CD4-positive, alpha-beta T cell treated with Interleukin-21 for 1 hour (primary cell): ENCODE data around the gene CHST11.
"Not testable (repeated sequence)": the region's sequence is repeated elsewhere in the genome, so short reads cannot be mapped to it uniquely, and the experiment has no call there.

ENCODE experiments used
- DNase-seq: peaks from one replicate; pipeline ENCODE4 v3.0.0-alpha.2; 2020

The CHST11 gene

GRCh38 chr12:104532636-104533035 lies 75.9 kb downstream of the CHST11 start:
- no peak for DNase-seq

- DNase-seq = no peak
Observed at GRCh38 chr12:104533134-104533533, 76.4 kb downstream of the CHST11 start.

GRCh38 chr12:104534162-104534856 lies 77.6 kb downstream of the CHST11 start:
- no peak for DNase-seq

- DNase-seq = no peak
Observed at GRCh38 chr12:104534857-104535248, 78.1 kb downstream of the CHST11 start.

DNA sequence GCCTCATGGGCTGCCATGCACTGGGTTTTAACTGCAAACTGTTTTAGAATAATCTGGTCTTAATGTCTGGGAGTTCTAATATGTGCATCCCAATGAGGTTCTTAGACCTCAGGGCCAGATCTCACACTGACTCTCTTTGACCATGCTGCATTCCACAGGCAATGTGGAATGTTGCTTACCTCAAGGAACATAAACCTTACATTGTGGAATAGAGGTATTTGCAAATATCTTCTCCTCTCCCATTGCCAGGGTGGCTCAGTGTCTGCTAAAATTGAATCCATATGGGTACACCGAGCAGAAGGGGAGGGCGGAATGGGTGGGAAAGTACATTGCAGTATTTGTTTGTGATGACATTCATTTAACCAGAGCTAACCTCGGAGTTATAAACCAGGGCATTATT lies 78.6 kb downstream of the CHST11 start:
- DNase-seq = no peak

DNA sequence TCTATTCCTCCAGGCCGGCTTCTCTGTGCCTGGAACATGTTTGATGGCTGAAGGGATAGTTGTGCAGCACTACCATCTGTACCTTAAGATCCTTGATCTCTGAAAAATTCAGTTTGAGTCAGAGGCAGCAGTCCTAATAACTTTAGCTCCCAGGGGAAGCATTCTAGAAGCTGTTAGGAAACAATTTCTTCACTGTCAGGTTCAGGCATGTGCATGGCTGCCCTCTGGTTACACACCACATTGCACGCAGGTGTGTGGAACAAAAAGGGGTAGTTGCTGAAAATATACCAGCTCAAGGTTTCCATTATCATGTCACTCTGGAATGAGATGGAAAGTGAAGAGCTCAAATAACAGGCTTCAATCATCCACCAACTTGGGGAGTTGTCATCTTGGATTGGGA lies 80.1 kb downstream of the CHST11 start:
- no peak for DNase-seq

- DNase-seq = no peak
Observed at GRCh38 chr12:104538056-104538455, 81.3 kb downstream of the CHST11 start.

- DNase-seq = no peak
Observed at GRCh38 chr12:104538891-104539462, 82.2 kb downstream of the CHST11 start.

DNA sequence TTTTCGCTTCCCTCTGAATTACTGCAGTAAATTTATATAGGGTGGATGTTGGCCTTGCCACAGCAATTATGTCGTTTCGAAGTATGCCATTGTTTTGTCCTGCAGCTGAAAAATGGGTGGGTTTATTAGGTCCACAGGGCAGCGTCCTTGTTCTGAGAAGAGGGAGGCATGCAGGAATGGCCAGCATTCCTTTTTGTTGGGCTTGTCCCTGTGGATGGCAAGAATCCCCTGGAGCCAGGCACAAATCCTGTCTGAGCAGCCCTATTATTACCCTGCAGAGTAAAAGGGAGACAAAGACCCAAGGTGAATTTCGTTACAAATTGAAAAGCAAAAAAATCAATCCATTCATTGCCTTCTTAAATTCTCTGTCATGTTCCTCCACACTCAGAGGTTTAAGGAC lies 88.1 kb downstream of the CHST11 start:
- no peak for DNase-seq

- no peak for DNase-seq
Observed at GRCh38 chr12:104546575-104546974, 89.8 kb downstream of the CHST11 start.

DNA sequence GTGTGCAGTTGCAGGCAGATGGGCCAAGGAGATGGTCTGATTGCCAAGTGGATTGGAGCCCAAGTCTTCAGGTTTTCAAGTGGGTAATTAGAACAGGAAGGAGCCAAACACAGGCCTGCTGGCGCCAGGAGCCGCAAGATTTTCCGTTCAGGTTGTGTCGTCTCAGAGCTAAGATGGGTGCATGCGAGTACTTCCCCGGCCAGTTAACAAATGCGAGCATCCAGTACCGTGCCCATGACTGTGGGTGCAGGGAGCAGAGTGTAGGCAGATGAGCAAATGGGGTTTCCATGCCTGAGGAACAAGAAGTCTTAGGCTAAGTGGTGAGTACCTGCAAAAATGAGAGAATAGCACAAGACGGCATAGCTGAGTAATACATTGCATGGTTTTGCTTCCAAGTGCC lies 90.5 kb downstream of the CHST11 start:
- DNase-seq = no peak

- no peak for DNase-seq
Observed at GRCh38 chr12:104549815-104550480, 93.2 kb downstream of the CHST11 start.

GRCh38 chr12:104551313-104551931 lies 94.7 kb downstream of the CHST11 start:
- DNase-seq = no peak

DNA sequence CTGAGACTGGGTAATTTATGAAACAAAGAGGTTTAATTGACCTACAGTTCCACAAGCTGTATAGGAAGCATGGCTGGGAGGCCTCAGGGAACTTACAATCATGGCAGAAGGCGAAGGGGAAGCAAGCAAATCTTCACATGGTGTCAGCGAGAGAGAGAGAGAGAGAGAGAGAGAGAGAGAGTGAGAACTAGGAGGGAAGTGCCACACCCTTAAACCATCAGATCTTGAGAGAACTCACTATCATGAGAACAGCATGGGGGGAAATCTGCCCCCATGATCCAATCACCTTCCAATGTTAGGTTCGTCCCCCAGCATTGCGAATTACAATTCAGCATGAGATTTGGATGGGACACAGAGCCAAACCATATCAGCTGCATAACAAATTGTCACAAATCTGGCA lies 96.7 kb downstream of the CHST11 start:
- DNase-seq = no peak

DNA sequence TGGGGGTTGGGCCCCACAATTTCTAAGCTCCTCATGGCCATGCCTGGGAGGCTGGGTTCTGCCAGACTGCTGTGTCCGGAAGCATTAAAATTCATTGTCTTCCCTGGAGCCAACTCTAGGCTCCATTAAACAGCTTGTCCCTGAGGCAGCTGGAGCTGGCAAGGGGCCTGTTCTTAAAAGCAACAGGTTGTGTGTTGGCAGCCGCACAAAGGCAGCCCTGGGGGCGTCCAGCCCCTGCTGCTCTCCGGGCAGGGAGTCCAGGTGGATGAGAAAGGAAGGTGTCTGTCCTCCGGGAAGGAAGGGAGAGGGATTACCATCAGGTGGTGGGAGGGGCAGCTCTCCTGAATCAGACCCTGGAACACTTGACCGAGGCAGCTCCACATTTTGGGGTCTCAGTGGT lies 98.9 kb downstream of the CHST11 start:
- DNase-seq = no peak

DNA sequence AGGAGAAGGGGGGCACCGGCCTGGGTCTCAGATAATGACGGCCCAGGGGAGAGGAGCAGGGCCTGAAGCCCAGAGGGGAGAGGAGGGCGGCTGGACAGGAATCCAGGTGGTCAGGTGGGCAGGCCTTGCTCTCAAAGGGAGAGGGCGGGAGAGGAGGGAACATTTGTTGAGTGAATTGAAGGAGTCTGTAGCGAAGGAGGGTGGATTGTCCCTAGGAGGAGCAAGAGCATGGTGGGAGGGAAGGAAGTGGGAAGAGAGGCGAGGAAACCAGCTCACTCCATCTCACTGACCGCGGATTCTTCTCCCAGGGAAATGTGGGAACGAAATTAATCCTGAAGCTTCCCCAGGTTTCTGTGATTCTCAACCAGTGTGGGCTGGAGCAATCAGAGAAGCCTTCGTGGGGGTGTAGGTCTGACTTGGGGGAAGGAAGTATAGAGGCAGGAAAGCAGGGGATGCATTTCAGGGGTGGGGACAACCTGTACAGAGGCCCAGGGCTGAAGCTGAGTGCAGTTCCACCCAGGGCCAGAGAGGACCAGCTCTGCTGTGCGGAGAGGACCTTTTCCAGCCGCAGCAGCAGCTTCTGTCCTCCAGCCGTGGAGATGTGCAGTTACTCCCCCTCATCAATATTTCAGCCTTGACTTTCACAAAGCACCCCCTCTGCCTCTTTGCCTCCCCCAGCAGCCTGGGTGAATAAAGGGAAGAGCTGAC lies 100.9 kb downstream of the CHST11 start:
- DNase-seq = no peak

- no peak for DNase-seq
Observed at GRCh38 chr12:104560881-104561280, 104.1 kb downstream of the CHST11 start.

DNA sequence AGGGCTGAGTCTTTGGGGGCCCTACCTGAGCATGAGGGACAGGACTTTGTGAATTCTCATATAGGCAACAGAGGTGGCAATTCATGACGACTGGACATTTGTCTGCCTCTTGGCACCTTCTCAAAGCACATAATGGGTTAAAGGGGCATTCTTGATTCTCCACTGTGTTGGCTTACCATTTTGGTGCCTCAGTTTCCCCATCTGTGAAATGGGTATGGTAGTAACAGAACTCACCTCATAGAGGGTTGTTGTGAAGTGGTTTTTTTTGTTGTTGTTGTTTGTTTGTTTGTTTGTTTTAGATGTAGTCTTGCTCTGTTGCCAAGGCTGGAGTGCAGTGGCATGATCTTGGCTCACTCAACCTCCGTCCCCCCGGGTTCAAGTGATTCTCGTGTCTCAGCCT lies 106.0 kb downstream of the CHST11 start:
- DNase-seq = no peak

DNA sequence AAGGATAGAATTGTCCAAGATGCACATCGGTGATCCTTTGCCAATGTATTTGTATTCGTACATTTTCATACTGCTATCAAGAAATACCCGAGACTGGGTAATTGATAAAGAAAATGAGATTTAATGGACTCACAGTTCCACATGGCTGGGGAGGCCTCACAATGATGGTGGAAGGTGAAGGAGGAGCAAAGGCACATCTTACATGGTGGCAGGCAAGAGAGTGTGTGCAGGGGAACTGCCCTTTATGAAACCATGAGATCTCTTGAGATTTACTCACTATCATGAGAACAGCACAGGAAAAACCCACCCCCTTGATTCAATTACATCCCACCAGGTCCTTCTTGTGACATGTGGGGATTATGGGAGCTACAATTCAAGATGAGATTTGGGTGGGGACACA lies 107.9 kb downstream of the CHST11 start:
- DNase-seq = not testable (repeated sequence)

DNA sequence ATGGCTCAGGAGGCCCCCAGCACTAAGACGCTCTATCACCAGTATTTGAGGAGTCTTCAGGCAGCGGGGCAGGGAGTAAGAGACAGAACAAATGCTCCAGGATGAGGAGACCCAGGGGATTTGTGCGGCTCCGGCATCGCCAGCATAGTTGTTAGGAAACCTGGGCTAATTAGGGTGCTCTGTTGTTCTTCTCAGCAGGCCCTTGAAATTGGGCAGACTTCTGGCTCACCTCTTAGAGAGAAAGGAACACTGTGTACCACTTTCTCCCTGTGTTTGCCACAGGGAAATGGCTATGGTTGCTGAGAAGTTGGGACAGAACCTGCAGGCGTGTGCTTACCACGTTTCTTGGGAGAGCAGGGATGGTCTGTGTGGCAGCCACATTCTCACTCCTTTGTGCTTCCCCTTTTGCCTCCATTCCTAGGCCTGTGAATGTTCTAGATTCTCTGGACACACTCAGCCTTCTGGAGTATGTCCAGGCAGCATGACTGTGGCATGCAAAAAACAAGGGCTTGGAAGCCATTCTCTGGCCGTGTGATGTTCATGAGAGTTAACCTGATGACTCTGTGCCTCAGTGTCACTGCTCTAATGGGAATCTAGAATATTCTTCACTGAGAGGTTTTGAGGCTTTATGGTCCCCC lies 109.0 kb downstream of the CHST11 start:
- DNase-seq = no peak

DNA sequence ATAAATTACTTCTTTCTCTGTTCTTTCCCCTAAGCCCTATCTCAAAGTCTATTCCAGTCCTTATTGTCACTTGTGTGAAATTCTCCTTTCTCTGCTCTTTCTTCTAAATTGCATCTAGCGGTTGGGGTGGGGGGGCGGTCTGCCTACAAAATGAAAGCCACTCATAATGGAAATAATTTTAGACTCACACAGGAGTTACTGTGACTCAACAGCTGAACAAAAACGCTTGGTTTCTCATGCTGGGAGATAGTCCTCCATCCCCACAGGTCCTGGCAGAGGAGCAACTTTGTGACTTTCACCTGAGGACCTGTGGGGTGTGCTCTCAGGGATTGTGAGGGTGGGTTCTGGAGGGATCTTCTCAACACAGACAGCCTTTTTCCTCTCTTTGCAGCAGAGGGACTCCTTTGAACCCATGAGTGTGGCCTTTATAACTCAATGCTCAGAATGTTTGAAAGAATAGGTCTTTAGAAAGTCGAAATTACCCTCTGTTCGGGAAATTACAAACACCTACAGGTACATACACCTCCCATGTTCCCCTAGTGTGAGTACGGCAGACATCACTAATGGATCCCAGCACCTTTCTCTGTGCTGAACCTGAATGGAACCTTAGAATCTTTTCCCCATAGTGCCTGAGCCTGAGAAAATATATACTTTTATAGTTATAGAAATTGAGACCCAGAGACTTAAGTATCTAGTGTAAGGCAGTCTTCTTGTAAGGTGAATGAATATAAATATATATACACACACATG lies 109.7 kb downstream of the CHST11 start:
- DNase-seq = no peak

- DNase-seq = no peak
Observed at GRCh38 chr12:104567832-104568486, 111.2 kb downstream of the CHST11 start.
